ENCODE results near the gene ADARB1.

- TF ChIP-seq POLR2A (IDR thresholded peaks at IDR 0.05) (no peak), POLR2AphosphoS5 (IDR thresholded peaks at IDR 0.05) (no peak)
Measured at GRCh38 chr21:45079351-45079750, 5.0 kb downstream of the ADARB1 start.

Data from stomach (tissue), 4 donors.